Measurements from ENCODE around the gene RHOT2. TPM values are rescaled to one million over a fixed set of nuclear protein-coding genes. Genes with fewer than 3 reads are reported as not detected.
A peak's percentile ranks its signal among the peaks of the same experiment; 100 is the strongest.

The RHOT2 gene
- total RNA-seq, 3 donors from 2014 or later, result 124 to 138 (median 127) TPM

DNA sequence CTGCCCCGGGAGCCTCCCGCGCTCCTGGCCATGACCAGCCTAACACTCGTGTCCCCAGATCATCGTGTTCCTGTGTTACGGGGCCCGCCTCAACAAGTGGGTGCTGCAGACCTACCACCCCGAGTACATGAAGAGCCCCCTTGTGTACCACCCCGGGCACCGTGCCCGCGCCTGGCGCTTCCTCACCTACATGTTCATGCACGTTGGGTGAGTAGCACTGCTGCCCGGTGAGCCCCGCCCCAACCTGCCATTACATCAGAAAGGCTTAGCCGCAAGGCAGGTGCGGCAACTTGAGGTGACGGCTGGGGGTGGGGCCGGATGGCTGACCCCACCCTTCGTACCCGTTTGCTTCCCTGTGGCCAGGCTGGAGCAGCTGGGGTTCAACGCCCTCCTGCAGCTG, 9.0 kb downstream of the RHOT2 start:
- peak; percentile 68 for ATAC-seq
- peak; percentile 92 to 95 (median 94) for DNase-seq
- peaks cover 4% of the 10 kb centered on the region for H3K36me3 ChIP-seq (ENCODE audit: low read depth)
- TF ChIP-seq, protein P1, sequence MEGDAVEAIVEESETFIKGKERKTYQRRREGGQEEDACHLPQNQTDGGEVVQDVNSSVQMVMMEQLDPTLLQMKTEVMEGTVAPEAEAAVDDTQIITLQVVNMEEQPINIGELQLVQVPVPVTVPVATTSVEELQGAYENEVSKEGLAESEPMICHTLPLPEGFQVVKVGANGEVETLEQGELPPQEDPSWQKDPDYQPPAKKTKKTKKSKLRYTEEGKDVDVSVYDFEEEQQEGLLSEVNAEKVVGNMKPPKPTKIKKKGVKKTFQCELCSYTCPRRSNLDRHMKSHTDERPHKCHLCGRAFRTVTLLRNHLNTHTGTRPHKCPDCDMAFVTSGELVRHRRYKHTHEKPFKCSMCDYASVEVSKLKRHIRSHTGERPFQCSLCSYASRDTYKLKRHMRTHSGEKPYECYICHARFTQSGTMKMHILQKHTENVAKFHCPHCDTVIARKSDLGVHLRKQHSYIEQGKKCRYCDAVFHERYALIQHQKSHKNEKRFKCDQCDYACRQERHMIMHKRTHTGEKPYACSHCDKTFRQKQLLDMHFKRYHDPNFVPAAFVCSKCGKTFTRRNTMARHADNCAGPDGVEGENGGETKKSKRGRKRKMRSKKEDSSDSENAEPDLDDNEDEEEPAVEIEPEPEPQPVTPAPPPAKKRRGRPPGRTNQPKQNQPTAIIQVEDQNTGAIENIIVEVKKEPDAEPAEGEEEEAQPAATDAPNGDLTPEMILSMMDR (IDR thresholded peaks at IDR 0.05), result no peak
- intact Hi-C loops (cut with DNase I, micrococcal nuclease), result no loop called here
- H3K4me1 ChIP-seq (ENCODE audit: low read depth), result peaks cover 47% of the 10 kb centered on the region
- H3K4me3 ChIP-seq, result no peak overlapping the region
- no peaks in the 10 kb centered on the region for H3K9me3 ChIP-seq

DNA sequence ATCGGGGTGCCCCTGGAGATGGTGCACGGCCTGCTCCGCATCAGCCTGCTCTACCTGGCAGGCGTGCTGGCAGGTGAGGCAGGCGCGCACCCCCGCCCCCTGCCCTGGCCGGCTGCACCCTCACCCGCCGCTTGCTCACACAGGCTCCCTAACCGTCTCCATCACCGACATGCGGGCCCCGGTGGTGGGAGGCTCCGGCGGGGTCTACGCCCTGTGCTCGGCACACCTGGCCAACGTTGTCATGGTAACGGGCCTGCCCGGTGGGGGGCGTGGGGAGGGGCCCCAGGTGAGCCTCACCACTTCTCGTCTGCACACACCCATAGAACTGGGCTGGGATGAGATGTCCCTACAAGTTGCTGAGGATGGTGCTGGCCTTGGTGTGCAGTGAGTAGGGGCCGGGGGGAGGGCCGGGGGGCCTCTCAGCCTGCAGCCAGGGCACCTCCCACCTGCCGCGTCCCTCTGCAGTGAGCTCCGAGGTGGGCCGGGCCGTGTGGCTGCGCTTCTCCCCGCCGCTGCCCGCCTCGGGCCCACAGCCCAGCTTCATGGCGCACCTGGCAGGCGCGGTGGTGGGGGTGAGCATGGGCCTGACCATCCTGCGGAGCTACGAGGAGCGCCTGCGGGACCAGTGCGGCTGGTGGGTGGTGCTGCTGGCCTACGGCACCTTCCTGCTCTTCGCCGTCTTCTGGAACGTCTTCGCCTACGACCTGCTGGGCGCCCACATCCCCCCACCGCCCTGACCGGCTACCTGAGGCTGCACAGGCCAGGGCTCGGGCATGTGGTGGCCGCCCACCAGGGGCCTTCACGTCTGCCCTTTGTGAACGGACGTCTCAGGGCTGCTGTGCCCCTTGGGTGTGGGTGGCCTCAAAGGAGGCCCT, 9.6 kb downstream of the RHOT2 start:
- Histone ChIP-seq H3K4me3 (no peak overlapping the region), H3K4me1 (ENCODE audit: low read depth) (peaks cover 54% of the 10 kb centered on the region)
- no peak for ATAC-seq

DNA sequence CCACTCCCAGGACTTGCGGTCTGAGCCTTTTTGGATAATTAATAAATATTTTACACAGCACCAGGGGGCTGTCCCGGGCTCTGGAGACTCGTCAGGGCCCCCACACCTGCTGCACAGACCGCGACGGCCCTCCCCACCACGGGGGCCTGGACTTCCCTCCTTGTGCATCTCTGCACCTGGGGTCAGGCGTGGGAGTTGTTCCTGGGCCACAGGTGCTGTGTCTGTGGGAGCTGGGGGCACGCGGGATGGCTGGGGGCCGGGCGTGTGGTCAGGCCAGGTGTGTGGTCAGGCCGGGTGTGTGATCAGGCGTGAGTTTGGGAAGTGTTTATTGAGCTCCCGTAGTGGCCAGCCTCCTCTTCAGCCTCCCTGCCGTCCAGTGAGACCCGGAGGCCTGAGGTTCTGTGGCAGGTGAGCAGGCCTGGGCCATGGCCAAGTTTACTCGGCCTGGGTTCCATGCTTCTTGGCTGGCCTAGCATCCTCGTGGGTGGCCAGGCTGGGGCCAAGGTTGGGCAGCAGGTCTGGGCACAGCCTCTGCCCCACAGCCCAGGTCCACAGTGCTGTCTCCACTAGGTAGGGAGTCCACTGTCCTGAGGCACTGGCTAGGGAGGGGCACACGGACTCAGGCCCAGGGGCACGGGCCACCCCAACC, 10.4 kb downstream of the RHOT2 start:
- peaks cover 60% of the 10 kb centered on the region for H3K4me1 ChIP-seq (ENCODE audit: low read depth)
- peak in 1 of 3 donors; percentile 40 for DNase-seq
- H3K4me3 ChIP-seq, result no peak overlapping the region
- intact Hi-C loops (cut with DNase I, micrococcal nuclease), result no loop called here
- no peaks in the 10 kb centered on the region for H3K9me3 ChIP-seq
- TF ChIP-seq, protein P1 (IDR thresholded peaks at IDR 0.05), result no peak
- peaks cover 5% of the 10 kb centered on the region for H3K36me3 ChIP-seq (ENCODE audit: low read depth)
- ATAC-seq, result no peak

More for the DNA sequence above, 9.6 kb downstream of the RHOT2 start:
- DNase-seq, result peak in 1 of 3 donors; percentile 33
- Histone ChIP-seq H3K9me3 (no peaks in the 10 kb centered on the region), H3K36me3 (ENCODE audit: low read depth) (peaks cover 9% of the 10 kb centered on the region)
- TF ChIP-seq, protein P1 (IDR thresholded peaks at IDR 0.05), result no peak
- intact Hi-C loops (cut with DNase I, micrococcal nuclease), result no loop called here

DNA sequence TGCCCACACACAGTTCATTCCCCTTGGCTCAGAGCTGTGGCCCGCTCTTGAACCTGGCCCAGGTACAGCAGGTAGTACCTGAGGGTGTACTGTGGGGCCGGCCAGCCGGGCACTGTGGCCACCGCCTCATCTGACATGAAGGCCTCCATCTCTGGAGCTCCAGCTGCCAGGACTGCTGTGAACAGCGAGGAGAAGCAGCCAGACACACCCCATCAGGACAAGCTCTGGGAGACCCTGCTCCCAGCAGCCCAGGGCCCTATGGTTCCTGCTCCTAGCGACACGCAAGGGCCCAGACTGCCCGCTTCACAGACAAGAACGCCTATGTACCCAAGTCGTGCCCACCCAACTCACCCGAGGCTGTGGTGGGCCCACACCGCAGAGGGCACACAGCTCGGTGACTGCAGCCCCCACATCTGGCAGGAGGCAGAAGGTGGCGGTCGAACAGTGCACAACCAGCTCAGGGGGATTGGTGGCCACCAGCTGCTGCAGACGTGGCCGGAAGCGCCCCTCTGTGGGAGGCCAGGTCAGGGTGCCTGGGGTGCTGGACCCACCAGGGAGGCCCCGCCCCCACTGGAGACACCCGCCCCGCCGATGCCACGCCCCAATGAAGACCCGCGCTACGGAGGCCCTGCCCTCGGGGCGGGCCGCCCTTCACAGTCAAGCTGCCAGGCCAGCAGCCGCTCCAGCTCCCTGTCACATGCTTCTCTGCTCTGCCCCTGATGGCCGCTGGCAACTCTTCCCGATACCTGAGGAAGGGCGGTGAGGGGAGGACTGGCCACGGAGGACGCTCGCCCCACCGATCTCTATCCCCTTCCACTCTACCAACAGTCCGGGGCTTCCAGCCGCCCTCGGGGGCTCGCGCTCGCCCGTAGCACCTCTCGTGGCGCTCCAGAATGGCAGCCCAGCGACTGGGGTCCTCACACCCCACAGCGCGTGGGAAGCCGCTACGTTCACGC, 11.2 kb downstream of the RHOT2 start:
- intact Hi-C loops (cut with DNase I, micrococcal nuclease), result no loop called here

More for the DNA sequence above, 11.2 kb downstream of the RHOT2 start:
- DNase-seq, result peak; percentile 70 to 89 (median 82)
- TF ChIP-seq, protein P1 (IDR thresholded peaks at IDR 0.05), result no peak
- Histone ChIP-seq H3K36me3 (ENCODE audit: low read depth) (peaks cover 5% of the 10 kb centered on the region), H3K9me3 (no peaks in the 10 kb centered on the region), H3K4me1 (ENCODE audit: low read depth) (peaks cover 64% of the 10 kb centered on the region), H3K4me3 (no peak overlapping the region)
- ATAC-seq, result peak; percentile 20
